ENCODE data around the gene CFDP1.
"Not testable (repeated sequence)": the region's sequence is repeated elsewhere in the genome, so short reads cannot be mapped to it uniquely, and the experiment has no call there.

The CFDP1 gene

GRCh38 chr16:75288596-75289120 is 144.6 kb downstream of the CFDP1 start:
- peak in 4 of 5 donors; percentile 37 to 71 (median 57) for DNase-seq

- no peak for DNase-seq
Measured at GRCh38 chr16:75288181-75288580, 145.1 kb downstream of the CFDP1 start.

- no peak for DNase-seq
Measured at GRCh38 chr16:75287708-75288107, 145.6 kb downstream of the CFDP1 start.

GRCh38 chr16:75286389-75286788 is 146.9 kb downstream of the CFDP1 start:
- no peak for DNase-seq

- DNase-seq = no peak
Measured at GRCh38 chr16:75282466-75283281, 150.6 kb downstream of the CFDP1 start.

- no peak for DNase-seq
Measured at GRCh38 chr16:75281826-75282225, 151.5 kb downstream of the CFDP1 start.

- DNase-seq = not testable (repeated sequence)
Measured at GRCh38 chr16:75281009-75281408, 152.3 kb downstream of the CFDP1 start.

GRCh38 chr16:75280331-75280804 is 152.9 kb downstream of the CFDP1 start:
- DNase-seq = no peak

GRCh38 chr16:75279305-75279704 is 154.0 kb downstream of the CFDP1 start:
- DNase-seq = no peak

GRCh38 chr16:75273054-75273925 is 160.0 kb downstream of the CFDP1 start:
- DNase-seq = no peak

- DNase-seq = not testable (repeated sequence)
Measured at GRCh38 chr16:75272629-75273028, 160.7 kb downstream of the CFDP1 start.

- DNase-seq = no peak
Measured at GRCh38 chr16:75272097-75272551, 161.2 kb downstream of the CFDP1 start.

- DNase-seq = no peak
Measured at GRCh38 chr16:75271441-75272096, 161.7 kb downstream of the CFDP1 start.

GRCh38 chr16:75269358-75269757 is 163.9 kb downstream of the CFDP1 start:
- not testable (repeated sequence) for DNase-seq

- no peak for DNase-seq
Measured at GRCh38 chr16:75267631-75268264, 165.6 kb downstream of the CFDP1 start.

GRCh38 chr16:75266738-75267630 is 166.3 kb downstream of the CFDP1 start:
- no peak for DNase-seq

- no peak for DNase-seq
Measured at GRCh38 chr16:75265911-75266701, 167.2 kb downstream of the CFDP1 start.

- DNase-seq = no peak
Measured at GRCh38 chr16:75264999-75265910, 168.0 kb downstream of the CFDP1 start.

- DNase-seq = no peak
Measured at GRCh38 chr16:75264457-75264998, 168.8 kb downstream of the CFDP1 start.

All from T-helper 1 cell (primary cell).